LHCN-M2 (cell line): ENCODE data around the gene NPR3. TPM values are rescaled to one million over a fixed set of nuclear protein-coding genes. Genes with fewer than 3 reads are reported as not detected.

Source experiments
- DNase-seq: peaks from one replicate; pipeline ENCODE4 v3.0.0-alpha.2; 2012; ENCODE audit warnings: low read depth
- total RNA-seq: library from RNA; depleted of rRNA; stranded (reverse); fragments of >200 nt; gene quantifications from 2 replicates; pipeline ENCODE4 v1.2.3, GENCODE V29; 2014; rRNA removed

NPR3 gene
- total RNA-seq, 1 experiment from 2014 or later, result 5.6 TPM

DNA sequence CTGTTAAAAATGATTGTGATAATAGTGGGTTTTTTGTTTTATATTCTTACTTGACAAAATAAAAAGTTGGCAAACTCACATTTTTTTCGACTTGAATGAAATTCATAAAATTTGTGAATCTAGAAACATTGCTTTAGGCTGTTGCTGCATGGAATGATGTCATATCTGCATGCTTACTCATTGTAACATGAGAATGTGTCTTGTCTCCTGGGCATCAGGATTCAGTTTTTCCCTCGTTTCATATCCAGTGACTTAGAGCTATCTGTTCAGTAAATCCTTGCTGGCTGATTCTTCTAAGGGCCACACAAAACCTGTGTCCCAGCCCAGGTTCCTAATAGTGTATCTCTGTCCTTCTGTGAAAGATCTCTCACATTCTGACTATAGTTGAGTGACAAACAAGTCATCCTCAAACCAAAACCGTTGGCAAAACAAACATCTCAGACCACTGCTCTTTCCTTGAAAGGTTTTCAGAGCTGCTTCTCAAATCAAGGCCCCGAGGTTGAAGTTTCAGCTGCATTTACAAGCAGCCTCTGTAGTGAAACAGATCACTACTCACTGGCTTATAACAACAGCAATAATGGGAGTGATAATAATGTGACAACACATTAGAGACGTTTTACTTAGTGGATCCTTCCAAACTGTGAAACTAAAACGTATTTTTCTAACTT lies 95.0 kb downstream of the NPR3 start:
- peak; percentile 92 for DNase-seq

DNA sequence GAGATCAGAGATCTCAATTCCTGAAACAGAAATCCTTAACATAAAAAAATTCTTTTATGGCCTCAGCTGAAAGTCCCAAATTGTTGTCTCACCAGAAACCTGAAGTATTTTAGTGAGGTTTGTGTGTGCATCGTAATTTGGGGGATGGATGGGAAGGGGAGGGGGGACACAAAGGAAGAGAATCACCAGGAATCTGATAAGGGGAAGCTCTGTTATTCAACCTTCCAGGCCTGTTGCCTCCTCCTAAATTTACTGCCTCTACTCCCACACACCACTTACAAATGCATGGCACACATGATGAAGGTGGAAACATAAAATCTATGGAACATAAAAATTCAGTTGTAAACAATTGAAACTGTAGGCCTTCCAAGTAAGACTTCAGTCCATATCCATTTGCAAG lies 97.7 kb downstream of the NPR3 start:
- DNase-seq, result no peak

DNA sequence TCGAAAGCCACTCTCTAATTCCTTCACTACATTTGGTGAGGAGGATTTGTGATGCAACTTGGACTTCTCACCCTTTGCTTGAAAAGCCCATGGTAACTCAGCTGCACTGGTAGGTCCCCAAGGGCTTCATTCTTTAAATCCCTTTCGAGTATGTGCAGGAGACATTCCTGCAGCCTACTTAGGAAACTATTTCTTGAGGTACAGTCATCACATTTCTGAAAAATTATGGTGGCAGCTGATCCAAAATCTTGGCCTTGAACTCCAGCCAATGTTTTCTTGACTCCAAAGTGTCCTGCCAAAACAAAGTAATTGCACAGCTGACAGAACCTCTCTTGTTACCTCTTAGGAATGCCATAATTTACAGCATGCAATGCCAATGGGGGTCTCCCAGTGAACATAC lies 99.7 kb downstream of the NPR3 start:
- peak; percentile 97 for DNase-seq

DNA sequence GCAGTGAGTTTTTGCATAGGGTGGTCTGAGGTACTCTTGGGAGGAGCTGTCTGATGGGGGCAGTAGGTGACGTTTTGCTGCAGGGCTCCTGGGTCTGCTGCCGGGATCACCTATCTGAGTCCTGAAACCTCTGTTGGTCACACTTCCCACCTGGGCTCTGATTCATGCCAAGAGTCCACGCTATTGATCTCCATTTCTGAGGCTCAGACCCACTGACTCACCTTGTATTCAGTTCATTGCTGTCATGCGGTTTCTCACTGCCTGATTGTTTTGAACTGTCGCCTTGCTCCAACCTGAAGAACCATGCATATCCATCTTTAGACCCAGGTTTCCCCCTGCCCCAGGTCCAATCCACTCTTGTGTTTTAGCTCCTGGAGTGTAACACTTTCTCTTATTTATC lies 101.3 kb downstream of the NPR3 start:
- DNase-seq, result no peak

DNA sequence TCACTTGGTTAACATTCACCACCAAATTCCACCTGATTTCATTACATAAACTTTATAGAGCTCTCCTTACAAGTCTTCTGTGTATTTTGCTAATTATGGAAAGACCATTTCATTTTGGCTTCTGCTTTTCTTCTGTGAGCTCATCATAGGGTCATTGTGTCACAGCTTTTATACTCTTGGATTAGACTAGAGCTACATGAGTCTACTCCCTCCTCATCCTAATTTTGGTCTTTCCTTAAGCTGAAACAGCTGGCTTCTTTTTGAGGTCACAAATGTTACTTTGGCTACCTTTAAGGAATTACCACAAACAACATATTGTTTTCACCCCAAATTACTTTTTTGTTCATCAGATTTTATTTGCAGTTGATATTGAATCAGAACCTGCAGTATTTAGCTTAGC lies 103.0 kb downstream of the NPR3 start:
- peak; percentile 61 for DNase-seq

DNA sequence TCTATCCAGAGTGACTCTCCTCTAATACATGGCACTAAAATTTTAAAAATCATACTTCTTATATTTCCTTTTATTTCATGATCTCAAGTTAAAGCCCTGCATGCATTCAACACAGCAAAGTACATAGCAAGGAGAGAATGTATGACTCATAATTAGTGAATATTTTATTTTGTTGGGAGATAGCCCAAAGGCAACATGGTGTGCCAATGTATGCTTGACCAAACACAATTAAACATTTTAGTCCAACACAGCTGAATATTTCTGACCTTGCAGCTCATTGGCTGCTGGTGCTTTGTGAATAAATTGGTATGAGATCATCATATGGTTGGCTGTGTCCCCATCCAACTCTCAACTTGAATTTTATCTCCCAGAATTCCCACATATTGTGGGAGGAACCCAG lies 103.5 kb downstream of the NPR3 start:
- DNase-seq, result peak; percentile 80

DNA sequence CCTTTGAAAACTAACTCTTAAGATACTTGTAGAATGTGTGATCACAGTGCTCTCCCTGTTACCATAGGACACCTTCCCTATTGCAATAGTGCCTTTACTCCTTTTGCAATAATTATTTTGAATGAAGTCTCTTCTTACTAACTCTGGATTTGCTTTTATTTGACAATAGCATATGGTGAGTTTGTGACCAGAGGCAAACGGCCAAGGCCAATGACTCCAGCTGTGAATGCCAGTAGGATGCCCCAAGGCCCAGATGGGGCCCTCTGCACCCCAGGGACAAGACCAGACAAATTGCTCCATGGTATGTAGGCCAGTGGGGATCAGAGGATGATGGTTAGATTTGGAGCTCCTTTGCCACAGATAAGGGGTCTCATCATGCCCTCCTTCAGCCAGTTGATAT lies 116.9 kb downstream of the NPR3 start:
- peak; percentile 57 for DNase-seq

DNA sequence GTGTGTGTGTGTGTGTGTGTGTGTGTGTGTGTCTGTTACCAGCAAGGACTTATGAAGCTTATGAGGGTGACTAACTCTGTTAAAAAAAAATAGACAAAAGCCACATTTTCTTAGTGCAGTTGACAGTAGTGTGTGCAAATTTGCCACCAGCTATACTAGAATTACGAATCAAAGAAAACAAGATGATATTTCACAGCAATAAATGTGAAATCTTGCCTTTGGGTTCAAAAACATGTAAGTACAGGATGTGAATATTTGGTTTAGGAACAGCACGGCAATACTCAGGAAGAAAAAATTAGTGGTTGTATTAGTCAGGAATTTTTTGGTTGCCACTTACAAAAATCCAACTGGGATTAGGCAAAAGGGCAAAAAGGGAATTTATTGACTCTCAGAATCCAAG lies 117.4 kb downstream of the NPR3 start:
- DNase-seq, result peak; percentile 79

DNA sequence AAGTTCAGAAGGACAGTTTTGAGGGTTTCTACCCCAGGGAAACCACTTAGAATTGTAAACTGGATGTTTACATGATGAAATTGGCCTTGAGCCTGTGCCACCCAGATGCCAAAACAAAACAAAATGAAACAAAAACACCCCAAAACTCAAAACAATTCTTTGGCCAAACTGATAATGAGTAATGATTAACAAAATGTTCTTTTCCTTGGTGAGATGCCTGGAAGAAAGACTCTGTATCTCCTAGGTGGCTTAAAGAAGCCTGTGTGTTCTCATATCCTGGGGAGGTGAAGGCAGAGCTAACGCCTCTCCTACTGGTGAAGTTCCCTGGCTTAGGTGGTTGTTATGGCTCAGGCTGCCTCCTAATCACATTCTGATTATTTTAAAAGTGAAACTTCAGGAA lies 120.5 kb downstream of the NPR3 start:
- no peak for DNase-seq

GRCh38 chr5:32833127-32833526 lies 122.0 kb downstream of the NPR3 start:
- no peak for DNase-seq

DNA sequence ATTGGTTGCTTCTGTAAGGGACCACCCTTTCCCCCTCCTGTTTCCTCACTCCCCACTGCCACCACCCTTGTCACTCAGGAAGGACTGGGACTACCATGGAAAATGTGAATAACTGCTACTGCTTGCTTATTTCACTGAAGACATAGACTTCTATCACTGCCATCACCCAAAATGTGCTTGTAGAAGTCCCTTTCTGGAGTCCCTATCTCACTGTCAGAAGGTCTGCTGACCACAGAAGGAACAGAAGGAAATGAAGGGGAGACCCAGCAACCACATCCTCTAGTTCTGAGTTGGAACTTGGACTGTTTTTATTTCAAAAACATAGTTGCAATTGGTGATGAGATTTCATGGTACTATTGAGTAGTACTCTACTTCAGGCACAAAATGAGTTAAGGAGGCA lies 122.5 kb downstream of the NPR3 start:
- DNase-seq, result no peak

GRCh38 chr5:32834251-32834650 lies 123.1 kb downstream of the NPR3 start:
- no peak for DNase-seq

DNA sequence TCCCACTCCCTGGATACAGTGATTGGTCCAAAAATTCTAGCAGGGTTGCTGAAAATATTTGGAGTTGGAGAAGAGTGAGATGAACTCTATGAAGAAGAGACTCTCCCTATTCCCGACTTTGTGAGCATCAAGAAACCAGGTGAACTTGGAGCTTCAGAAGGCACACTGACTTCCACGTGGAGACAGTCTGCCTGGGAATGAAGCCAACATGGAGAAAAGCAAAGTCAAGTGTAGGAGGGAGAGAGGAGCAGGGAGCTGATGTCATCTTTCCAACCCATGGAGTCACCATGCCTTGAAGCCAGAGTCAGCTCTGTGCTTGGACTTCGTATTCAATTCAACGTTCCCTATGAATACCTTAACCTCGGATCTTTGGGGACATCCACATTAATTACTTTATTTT lies 125.1 kb downstream of the NPR3 start:
- DNase-seq, result no peak

DNA sequence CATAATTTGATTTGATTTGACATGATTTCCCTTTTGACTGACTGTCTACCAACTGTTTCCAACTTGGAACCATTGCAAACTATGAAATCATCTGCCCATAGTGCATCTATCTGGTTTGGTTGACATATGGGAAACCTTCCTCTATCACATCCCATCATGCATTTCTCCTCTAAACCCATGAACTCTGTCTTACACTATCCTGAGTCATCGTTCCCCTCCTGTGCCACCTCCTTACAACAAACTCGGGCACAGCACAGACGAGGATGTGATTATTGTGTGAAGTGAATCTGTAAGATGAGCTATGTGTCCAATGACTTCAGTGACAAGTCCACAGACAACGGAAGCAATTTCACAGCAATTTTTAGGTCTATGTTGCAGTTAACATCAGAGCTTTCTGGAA lies 126.1 kb downstream of the NPR3 start:
- DNase-seq, result peak; percentile 75

GRCh38 chr5:32839106-32839505 lies 128.0 kb downstream of the NPR3 start:
- peak; percentile 6 for DNase-seq

- no peak for DNase-seq
Observed at GRCh38 chr5:32840606-32841005, 129.5 kb downstream of the NPR3 start.

Other genes starting within 250 kb of the NPR3 start
- gene SUB1, start 125.8 kb upstream of the NPR3 start, total RNA-seq, result 153 and 288 TPM in 2 replicates